Calu3 (cell line): ENCODE measurements around the gene KCNJ14. TPM values are rescaled to one million over a fixed set of nuclear protein-coding genes. Genes with fewer than 3 reads are reported as not detected.
"Not testable (repeated sequence)": the region's sequence is repeated elsewhere in the genome, so short reads cannot be mapped to it uniquely, and the experiment has no call there.

Source experiments
- BruUV-seq: library from RNA; stranded (reverse); fragments of 400-500 nt; replicated peaks from 2 replicates; lab custom pipeline; 2021; lab: Mats Ljungman, UMichigan
- CTCF ChIA-PET: fragments of 300-600 bp; sonication (Branson Sonifier 250); formaldehyde crosslinking; loops from one replicate; lab custom pipeline; 2022; ENCODE audit warnings: antibody characterized with exemption; lab: Charles Lee
- DNase-seq: peaks from one replicate; pipeline ENCODE4 v3.0.0; 2022
- H3K27ac Mint-ChIP-seq: one replicate; pipeline ENCODE4 v1.8.0; 2022; ENCODE audit warnings: mixed read lengths; ENCODE audit not compliant: unreplicated experiment
- H3K27me3 Mint-ChIP-seq: one replicate; pipeline ENCODE4 v1.8.0; 2022; ENCODE audit warnings: mixed read lengths; ENCODE audit not compliant: unreplicated experiment
- H3K36me3 Mint-ChIP-seq: one replicate; pipeline ENCODE4 v1.8.0; 2022; ENCODE audit warnings: mild to moderate bottlenecking, moderate library complexity, mixed read lengths; ENCODE audit not compliant: insufficient read depth, unreplicated experiment
- H3K4me1 Mint-ChIP-seq: one replicate; pipeline ENCODE4 v1.8.0; 2022; ENCODE audit warnings: mild to moderate bottlenecking, low read depth, mixed read lengths; ENCODE audit not compliant: unreplicated experiment
- H3K4me3 Mint-ChIP-seq: one replicate; pipeline ENCODE4 v1.8.0; 2022; ENCODE audit warnings: mild to moderate bottlenecking, low read depth, moderate library complexity, mixed read lengths; ENCODE audit not compliant: unreplicated experiment
- H3K9me3 Mint-ChIP-seq: one replicate; pipeline ENCODE4 v1.8.0; 2022; ENCODE audit warnings: low read depth, mixed read lengths; ENCODE audit not compliant: unreplicated experiment
- CTCF ChIP-seq: fragments of 200-600 bp; IDR thresholded peaks from one replicate; pipeline ENCODE4 v1.8.0; 2022; ENCODE audit warnings: antibody characterized with exemption; ENCODE audit not compliant: unreplicated experiment
- intact Hi-C: fragments of 100-400 bp; cut with micrococcal nuclease; formaldehyde crosslinking; loops from one replicate; pipeline ENCODE4 v1.10.0; 2022; ENCODE audit not compliant: unreplicated experiment
- total RNA-seq: library from RNA; stranded (reverse); gene quantifications from 2 replicates; pipeline ENCODE4 v1.2.3, GENCODE V29; 2022

KCNJ14 gene
- total RNA-seq, 1 experiment from 2014 or later: 9.9 TPM

GRCh38 chr19:48484247-48484893, 29.0 kb downstream of the KCNJ14 start:
- CTCF ChIA-PET: no interaction called here
- no peaks in the 10 kb centered on the region for H3K9me3 Mint-ChIP-seq
- H3K36me3 Mint-ChIP-seq: peaks cover 80% of the 10 kb centered on the region
- peak overlapping the region; percentile 9 for H3K27ac Mint-ChIP-seq
- intact Hi-C loops: loop anchor here (10.0 kb wide), 1 partner anchor 150 kb away; no protein-coding TSS in a partner anchor
- no peaks in the 10 kb centered on the region for H3K27me3 Mint-ChIP-seq
- H3K4me1 Mint-ChIP-seq: peaks cover 42% of the 10 kb centered on the region
- no peak overlapping the region for H3K4me3 Mint-ChIP-seq
- DNase-seq: no peak
- TF ChIP-seq CTCF: no peak
- BruUV-seq: no TSS peak

GRCh38 chr19:48484931-48485612, 29.7 kb downstream of the KCNJ14 start:
- intact Hi-C loops: loop anchor here (5.0 to 10.0 kb wide), 2 partner anchors 97 to 150 kb away; no protein-coding TSS in a partner anchor
- CTCF ChIA-PET: no interaction called here
- no peak for TF ChIP-seq CTCF
- H3K27me3 Mint-ChIP-seq: peaks cover 1% of the 10 kb centered on the region
- BruUV-seq: no TSS peak
- H3K4me1 Mint-ChIP-seq: peaks cover 42% of the 10 kb centered on the region
- H3K4me3 Mint-ChIP-seq: no peak overlapping the region
- H3K36me3 Mint-ChIP-seq: peaks cover 78% of the 10 kb centered on the region
- no peak overlapping the region for H3K27ac Mint-ChIP-seq
- H3K9me3 Mint-ChIP-seq: no peaks in the 10 kb centered on the region
- DNase-seq: no peak

- Mint-ChIP-seq H3K4me1 (peaks cover 51% of the 10 kb centered on the region), H3K27ac (peak overlapping the region; percentile 23), H3K27me3 (peaks cover 18% of the 10 kb centered on the region), H3K36me3 (peaks cover 66% of the 10 kb centered on the region)
- CTCF ChIA-PET: interaction anchor here (0.7 to 5.3 kb wide), 6 partner anchors 10 to 98 kb away, joined by 3 to 45 read pairs (median 5); partner anchors contain the start of gene GRWD1
- not testable (repeated sequence) for DNase-seq, H3K9me3 Mint-ChIP-seq, BruUV-seq, H3K4me3 Mint-ChIP-seq
- intact Hi-C loops: loop anchor here (5.0 to 10.0 kb wide), 2 partner anchors 96 to 152 kb away; no protein-coding TSS in a partner anchor
Measured at GRCh38 chr19:48486706-48487105, 31.3 kb downstream of the KCNJ14 start.

GRCh38 chr19:48487544-48487943, 32.2 kb downstream of the KCNJ14 start:
- CTCF ChIA-PET: interaction anchor here (0.5 to 5.3 kb wide), 13 partner anchors 9 to 166 kb away, joined by 3 to 45 read pairs (median 4); partner anchors contain the start of gene GRWD1
- BruUV-seq: no TSS peak
- Mint-ChIP-seq H3K36me3 (peaks cover 66% of the 10 kb centered on the region), H3K27ac (peak overlapping the region; percentile 69), H3K4me1 (peaks cover 51% of the 10 kb centered on the region), H3K27me3 (peaks cover 26% of the 10 kb centered on the region), H3K4me3 (peak overlapping the region; percentile 19), H3K9me3 (no peaks in the 10 kb centered on the region)
- TF ChIP-seq CTCF: no peak
- DNase-seq: no peak
- intact Hi-C loops: loop anchor here (5.0 to 10.0 kb wide), 2 partner anchors 95 to 153 kb away; no protein-coding TSS in a partner anchor
